Activated effector memory CD4-positive, alpha-beta T cell treated with Interleukin-2 at 50 U/mL for 16 hours (primary cell): ENCODE data around the gene CTLA4.

ENCODE experiments used
- DNase-seq: peaks from one replicate; pipeline ENCODE4 v3.0.0-alpha.2; 2020

CTLA4 gene

DNA sequence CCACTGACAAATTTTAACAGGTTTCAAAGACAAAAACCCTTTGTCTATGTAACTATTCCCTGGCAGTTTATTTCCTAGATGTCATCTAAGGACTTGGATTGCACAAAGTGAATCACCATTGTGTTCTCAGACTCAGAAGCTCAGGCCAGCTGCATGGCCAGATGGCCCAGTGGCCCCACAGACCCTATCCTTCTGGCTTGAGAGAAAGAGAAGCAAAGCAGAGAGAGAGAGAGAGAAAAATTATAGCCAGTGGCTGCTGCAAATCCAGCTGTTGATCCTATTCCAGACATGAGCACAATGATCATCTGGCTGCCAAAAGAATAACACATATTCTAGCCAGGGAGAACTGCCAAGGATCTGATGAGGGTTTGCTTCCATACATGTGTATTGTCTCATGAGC lies 25.8 kb downstream of the CTLA4 start:
- DNase-seq, result no peak

DNA sequence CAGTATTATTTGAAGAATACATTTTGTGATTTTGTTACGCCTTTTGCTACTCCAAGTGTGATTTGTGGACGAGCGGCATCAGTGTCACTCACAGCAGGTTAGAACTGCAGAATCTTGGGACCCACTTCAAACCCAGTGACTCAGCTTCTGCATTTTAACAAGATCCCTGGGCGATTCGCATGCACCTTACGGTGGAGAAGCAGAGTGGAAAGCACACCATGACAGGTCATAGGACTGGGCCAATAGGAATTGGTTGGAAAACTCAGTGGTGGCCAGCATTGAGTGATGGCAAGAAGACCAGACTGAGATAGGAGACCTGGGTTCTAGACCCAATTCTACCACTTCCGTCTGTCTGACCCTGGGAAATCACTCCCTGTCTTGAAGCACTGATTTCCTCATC lies 26.3 kb downstream of the CTLA4 start:
- DNase-seq, result no peak

DNA sequence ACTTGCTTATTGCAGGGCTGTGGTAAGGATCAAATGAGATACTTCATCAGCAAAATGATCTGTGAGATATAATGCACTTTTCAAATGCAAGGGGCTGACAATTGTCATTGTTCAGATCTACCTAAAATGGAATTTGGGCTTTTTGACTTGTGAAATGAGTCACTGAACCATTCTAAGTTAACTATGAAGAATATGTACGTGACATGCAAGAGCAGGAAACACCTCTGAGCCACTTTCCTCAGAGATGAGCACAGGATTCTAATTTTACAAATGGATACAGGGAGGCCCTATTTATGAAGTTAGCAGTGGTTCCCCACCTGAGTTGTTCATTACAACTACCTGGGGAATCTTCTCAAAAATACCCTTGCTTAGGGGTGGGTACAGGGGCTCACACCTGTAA lies 26.7 kb downstream of the CTLA4 start:
- DNase-seq, result no peak

- DNase-seq, result no peak
Measured at GRCh38 chr2:203897544-203897943, 30.0 kb downstream of the CTLA4 start.

DNA sequence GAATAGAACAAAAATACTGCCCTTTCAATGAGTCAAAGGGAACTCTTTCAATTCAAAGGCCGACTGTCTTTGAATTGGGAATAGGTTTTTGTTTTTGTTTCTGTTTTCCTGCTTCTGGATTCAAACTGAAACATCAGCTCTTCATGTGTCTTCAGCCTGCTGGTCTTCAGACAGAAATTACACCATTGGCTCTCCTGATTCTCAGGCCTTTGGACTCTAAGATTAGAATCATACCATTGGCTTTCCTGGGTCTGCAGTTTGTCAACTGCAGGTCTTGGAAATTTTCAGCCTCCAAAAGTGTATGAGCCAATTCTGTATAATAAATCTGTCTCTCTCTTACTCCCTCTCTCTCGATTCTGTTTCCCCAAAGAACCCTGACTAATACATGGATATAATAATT lies 31.1 kb downstream of the CTLA4 start:
- no peak for DNase-seq

DNA sequence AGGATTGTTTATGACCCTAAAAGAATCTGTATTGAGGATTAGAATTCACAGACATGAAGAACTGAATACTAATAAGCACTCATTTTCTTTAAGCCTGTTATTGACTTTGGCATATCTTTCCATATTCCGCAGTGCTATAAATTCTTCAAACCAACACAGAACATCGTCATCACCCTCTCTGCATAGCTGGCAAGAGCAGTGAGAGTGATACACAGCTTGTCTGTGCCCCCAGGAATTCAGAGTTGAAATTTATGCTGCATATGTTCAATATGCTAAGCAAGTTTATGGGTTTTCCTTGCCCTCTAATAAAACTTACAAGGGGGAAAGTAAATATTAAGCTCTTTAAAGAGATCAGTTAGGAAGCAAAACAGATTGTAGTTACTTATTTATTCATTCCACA lies 32.7 kb downstream of the CTLA4 start:
- no peak for DNase-seq

DNA sequence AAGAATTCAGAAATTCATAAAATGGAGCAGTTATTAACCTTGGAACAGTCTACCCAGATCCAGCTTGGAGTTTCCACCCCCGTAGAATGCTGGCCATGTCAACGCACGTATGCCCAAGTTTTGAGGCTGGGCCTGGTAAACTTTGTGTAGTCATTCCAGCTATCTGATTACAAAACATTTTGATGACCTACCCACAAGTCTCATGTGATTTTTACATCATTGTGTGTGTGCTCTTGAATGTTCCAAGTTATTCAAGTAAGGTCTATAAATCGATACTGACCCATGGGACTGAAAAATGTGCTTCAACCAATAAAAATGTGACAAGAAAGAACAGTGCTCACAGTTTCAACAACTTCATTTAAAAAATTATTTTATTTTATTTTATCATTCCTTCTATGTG lies 36.5 kb downstream of the CTLA4 start:
- DNase-seq, result no peak

DNA sequence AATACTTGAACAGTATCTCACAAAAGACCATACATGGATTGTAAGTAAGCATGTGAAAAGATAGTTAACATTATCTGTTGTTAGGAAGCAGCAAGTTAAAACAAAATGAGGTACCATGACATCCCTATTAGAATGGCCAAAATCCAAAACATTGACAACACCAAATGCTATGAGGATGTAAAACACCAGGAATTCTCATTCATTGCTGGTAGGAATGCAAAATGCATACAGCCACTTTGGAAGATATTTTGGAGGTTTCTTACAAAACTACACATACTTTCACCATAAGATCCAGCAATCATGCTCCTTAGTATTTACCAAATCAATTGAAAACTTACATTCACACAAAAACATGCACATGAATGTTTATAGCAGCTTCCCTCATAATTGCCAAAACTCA lies 38.1 kb downstream of the CTLA4 start:
- no peak for DNase-seq

- no peak for DNase-seq
Measured at GRCh38 chr2:203908066-203908796, 40.7 kb downstream of the CTLA4 start.

- no peak for DNase-seq
Measured at GRCh38 chr2:203908797-203909185, 41.2 kb downstream of the CTLA4 start.

DNA sequence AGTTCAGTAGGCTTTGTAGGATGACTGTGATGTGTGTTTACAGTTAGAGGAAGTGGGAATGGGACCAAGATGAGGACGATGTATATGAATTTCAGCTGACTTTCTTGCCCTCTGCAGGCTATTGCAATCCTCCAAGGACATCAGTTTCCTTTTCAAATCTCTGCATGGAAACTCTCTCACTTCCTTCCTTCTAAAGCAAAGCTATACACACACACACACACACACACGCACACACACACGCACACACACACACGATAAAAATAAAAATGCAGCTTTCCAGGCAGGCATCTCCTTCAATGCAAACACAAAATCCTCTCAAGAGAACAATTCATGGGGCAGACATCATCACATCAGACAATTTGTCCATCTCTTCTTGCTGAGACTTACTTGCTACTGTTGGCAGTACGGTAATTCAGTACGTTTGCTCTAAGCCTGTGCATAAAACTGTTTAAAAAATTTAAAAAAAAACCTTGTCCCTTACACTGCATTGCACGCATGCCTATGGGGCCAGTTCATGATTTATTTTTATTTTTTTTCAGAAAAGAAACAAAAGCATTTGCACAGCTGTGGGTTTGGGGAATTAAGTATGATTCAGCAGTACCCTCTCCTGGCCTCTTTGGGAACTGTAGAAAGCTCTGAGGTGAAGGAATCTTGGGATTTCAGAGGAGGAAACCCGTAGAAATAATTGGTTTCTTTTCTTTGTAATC lies 41.8 kb downstream of the CTLA4 start:
- DNase-seq, result no peak

GRCh38 chr2:203909974-203910373 lies 42.4 kb downstream of the CTLA4 start:
- DNase-seq, result no peak

- DNase-seq, result no peak
Measured at GRCh38 chr2:203913947-203914346, 46.4 kb downstream of the CTLA4 start.

GRCh38 chr2:203914546-203915182 lies 47.1 kb downstream of the CTLA4 start:
- no peak for DNase-seq

GRCh38 chr2:203915256-203915655 lies 47.7 kb downstream of the CTLA4 start:
- no peak for DNase-seq

- DNase-seq, result no peak
Measured at GRCh38 chr2:203916756-203917155, 49.2 kb downstream of the CTLA4 start.

- DNase-seq, result no peak
Measured at GRCh38 chr2:203918264-203918663, 50.7 kb downstream of the CTLA4 start.

DNA sequence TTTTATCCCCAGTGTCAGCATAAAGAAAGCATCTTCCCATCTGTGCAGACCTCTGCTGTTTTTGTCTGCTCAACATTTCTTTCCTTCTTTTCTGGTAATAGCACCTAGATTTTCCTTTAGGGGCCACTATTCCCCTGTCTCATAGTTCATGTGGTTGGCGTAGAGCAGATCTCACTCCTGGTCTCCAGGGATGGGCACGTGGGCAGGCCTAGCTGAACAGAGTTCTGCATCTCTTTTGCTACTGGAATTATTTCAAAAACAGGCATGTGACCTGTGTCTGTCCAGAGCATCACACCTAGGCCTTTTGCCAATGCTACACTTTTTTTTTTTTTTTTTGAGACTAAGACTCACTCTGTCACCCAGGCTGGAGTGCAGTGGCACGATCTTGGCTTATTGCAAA lies 51.3 kb downstream of the CTLA4 start:
- DNase-seq, result no peak
